AG20443 (cell line): ENCODE results near the gene ERC2.

Source experiments
- DNase-seq: peaks from one replicate; pipeline ENCODE4 v3.0.0; 2012; ENCODE audit warnings: low spot score, mixed read lengths

The ERC2 gene

DNA sequence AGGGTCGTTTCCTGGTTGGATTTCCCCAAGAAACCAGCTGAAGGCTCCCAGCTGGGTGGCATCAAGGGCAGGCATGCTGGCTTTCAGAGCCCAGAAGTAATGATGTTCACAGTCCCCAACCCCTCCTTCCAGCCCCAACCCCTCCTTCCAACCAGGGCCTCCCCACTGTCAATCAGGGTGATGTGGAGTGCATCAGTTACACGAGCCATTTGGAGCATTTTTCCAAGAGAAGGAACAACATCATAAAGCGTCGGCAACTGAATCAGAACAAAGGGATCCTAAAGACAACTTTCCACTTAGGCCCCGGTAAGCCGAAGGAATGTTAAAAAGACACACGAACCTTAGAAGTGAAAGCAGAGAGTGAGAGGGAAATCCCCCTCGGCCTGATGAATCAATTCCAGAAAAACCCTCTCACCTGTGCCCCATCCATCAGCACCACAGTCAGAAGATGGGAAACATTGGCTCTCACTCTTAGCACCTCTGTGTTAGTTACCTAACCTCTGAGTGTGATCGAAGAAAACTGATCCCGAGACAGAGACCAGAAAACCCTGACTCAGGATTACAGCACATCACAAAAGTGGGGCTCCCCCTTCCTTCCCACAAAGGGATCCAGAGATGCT, 880.0 kb downstream of the ERC2 start:
- DNase-seq = no peak

- no peak for DNase-seq
Measured at GRCh38 chr3:55585856-55586255, 882.4 kb downstream of the ERC2 start.

GRCh38 chr3:55584716-55585368, 883.4 kb downstream of the ERC2 start:
- DNase-seq = no peak

- DNase-seq = no peak
Measured at GRCh38 chr3:55584030-55584429, 884.2 kb downstream of the ERC2 start.

GRCh38 chr3:55583475-55583874, 884.8 kb downstream of the ERC2 start:
- DNase-seq = no peak

DNA sequence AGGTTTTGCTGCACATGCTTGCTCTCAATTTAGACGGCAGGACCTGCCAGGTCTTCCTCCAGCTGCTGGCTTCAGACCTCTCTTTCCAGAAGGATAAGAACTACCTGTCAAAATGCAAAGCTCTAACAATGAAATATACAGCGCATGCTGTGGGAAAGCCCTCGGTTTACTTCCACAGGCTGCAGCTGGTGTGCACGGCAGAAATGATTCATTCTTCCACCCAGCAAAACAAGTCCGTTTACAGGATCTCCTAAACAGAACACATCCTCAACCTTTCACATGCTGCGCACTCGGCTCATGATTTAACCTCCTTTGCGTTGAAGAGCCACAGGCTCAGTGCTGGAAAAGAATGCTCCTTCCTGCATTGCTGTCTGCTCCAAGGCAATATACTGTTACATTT, 888.8 kb downstream of the ERC2 start:
- peak; percentile 22 for DNase-seq

DNA sequence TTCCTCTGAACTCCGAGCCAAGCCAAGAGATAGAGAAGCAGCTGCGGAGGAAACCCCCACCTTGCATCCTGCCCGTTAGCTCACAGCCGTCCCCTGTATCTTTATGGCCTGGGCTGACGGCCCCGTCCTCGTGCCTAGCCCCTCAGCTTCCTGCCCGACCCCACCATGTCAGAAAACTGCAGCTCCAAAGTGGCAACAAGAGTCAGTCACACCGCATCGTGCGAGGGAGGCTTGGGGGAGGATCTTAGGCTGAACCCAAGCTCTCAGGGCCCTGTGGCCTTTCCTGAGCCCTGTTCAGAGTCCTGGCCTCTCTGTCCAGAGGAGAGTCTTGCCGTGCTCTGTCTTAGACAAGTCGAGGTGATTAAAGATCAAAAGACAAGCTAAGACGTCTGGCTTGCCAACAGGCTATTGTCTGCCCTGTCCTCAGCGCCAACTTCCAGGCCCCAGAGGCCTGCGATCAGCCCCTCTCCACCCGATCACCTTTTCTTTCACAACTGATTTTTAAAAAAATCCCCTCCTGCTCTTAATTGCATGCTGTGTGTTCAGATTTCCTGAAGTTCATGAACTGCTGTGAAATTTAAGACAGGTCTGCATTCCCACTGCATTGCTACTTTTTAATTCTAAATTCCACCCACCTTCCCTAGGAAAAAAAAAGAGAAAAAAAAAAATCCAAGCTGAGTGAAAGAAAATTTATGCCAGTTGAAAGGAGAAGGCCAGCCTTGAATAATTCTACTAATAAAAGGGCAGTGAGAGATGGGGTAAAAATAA, 891.5 kb downstream of the ERC2 start:
- no peak for DNase-seq

DNA sequence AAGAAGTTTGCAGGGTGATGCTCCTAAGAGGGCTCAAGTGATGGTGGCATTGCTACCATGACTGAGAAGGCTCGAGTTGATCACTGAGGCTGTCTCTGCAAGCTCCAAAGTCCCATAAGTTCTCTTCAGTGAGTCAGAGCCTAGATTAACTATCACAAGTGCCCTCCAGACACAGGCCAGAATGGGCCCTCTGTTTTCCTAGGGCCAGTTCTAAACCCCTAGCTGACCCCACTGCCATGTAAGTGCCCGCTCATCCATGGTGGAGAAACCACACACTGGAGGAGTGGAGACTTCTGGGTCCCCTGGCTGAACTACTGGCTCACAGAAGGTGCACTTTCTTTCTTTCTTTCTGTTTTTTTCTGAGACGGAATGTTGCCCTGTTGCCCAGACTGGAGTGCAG, 893.6 kb downstream of the ERC2 start:
- no peak for DNase-seq

DNA sequence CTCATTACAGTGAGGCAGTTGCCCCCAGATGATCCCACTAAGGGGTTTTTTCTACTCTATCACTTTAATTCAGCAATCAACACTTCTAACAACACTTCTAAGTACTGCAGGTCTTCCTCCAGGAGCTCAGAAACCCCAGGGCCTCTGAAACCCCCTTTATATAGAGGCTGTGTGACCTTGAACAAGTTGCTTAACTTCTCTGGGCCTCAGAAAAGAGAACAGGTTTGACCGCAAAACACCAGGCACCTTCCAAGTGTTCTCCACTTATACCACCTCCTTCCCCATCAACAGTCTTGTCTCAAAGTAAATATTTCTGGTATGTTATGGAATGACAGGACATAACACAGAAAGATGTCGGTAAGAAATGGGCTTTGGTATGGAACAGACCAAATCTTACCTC, 895.5 kb downstream of the ERC2 start:
- DNase-seq = no peak

DNA sequence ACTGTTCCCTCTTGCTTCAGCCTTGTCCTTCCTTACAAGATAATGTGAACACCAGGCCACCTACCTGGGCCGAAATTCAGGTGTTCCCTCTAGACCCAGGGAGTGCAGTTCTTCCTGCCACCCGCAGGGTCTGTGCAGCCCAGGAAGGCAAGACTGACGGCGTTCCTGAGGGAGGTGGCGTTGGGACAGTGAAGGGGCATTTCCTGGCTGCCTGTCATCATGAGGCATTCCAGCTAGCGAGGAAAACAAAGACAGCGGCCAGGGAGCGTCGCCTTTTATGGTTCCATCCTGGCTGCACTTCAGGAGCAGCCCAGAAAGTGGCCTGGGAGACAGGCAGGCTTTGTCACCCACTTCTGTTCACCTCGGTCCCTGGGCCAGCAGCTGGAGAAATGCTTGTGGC, 896.4 kb downstream of the ERC2 start:
- DNase-seq = peak; percentile 33

DNA sequence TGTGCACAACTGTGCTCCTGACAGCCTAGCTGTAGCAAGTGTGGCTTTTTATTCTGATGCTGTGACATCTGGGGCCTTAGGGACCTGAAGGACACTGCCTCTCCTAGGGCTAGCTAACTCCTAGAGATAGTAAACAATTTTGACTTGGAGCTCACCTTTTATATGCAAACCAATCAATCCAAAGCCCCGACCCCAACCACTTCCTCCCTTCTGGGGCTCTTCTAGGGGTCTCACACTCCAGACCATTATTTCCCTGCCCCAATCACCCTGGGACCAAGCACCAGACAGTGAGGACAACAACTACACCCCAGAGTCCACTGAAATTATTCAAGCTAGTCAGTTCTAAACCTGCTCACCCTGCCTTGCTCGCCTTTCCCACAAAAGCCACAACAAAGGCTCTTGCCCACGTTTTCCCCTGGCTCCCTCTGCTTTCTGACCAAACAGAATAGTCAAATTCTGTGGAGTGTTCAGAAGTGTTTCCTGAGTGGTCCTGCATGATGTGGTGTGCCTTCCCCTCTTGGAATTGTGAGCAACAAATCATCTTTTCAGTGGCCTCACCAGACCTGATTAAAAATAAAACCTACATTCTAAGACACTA, 897.0 kb downstream of the ERC2 start:
- DNase-seq = no peak

GRCh38 chr3:55570271-55570711, 898.0 kb downstream of the ERC2 start:
- no peak for DNase-seq

DNA sequence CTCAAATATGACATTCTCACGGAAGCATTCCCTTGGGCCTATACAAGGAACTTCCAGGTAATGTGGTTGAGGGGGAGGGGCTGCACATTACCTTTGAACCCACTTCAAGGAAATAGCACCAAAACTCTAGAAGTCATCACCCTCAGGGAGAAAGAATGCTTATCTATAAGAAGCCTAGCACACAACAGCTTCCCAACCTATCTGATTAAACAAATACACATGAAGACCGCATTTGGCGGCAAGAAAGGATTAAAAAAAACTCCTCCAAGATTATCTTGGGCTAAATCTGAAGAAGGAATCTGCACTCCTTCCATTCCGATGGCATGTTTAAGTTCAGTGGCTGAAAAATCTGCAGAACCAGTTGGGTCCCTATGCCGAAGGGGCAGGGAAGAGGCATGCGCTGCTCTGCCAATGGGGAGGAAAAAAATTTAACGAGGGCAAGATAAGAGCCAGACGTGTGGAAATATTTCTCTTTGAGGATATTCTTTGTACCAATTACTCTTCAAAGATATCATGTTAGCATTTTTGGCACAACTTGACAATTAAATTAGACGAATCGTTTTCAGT, 899.2 kb downstream of the ERC2 start:
- DNase-seq = no peak

DNA sequence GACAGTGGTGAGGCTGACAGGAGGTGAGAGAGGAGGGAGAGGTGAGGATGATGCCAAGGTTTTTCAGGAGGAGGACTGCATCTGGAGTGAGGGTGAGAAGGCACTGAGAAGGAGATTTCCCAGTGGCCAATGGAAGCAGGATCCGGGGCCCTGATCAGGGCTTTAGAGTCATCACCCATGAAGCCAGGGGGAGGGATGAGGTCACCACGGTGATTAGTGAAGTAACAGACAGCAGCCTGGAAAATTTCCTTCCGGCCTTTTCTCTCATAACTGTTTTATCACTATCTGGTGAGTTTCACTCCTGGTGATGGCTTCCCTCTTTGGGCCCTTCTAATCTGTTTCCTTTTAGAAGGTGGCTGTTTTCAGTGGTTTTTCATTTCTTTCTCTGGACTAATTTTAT, 900.7 kb downstream of the ERC2 start:
- peak; percentile 28 for DNase-seq

DNA sequence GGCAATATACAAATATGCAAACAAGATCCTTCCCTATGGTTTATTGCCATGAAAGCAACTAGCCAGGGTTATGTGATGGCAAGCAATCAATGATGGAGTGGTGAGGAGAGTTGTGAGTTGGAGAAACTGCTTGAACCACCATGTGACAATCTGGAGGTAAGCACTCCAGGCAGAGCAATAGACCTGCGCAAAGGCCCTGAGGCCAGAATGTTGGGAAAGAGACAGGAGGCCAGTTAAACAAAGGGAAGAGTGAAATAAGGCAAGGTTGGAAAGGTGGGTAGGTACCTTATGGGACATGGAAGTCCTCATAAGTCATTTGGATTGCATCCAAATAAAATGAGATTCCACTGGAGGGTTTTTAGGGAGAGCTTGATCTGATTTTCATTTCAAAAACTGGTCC, 901.1 kb downstream of the ERC2 start:
- DNase-seq = no peak

DNA sequence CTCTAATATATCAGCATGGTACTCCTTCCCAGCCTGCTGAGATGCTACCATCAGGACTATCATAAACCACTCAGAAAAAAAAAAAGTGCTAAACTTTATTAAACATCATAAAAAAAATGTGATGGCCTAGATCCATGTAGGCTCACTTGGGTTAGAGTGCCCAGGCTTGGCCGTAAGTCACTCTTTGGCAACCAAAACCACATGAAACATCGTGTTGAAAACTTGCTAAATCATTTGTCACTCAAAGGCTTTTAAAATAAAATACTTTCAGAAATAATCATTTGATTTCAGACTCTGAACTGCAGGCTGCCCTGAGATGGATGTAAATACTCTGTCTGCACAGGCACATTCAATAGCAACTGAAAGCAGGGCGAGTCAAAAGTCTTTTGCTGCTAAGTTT, 902.7 kb downstream of the ERC2 start:
- DNase-seq = no peak

GRCh38 chr3:55564726-55565125, 903.5 kb downstream of the ERC2 start:
- no peak for DNase-seq

GRCh38 chr3:55562700-55563099, 905.6 kb downstream of the ERC2 start:
- DNase-seq = no peak

DNA sequence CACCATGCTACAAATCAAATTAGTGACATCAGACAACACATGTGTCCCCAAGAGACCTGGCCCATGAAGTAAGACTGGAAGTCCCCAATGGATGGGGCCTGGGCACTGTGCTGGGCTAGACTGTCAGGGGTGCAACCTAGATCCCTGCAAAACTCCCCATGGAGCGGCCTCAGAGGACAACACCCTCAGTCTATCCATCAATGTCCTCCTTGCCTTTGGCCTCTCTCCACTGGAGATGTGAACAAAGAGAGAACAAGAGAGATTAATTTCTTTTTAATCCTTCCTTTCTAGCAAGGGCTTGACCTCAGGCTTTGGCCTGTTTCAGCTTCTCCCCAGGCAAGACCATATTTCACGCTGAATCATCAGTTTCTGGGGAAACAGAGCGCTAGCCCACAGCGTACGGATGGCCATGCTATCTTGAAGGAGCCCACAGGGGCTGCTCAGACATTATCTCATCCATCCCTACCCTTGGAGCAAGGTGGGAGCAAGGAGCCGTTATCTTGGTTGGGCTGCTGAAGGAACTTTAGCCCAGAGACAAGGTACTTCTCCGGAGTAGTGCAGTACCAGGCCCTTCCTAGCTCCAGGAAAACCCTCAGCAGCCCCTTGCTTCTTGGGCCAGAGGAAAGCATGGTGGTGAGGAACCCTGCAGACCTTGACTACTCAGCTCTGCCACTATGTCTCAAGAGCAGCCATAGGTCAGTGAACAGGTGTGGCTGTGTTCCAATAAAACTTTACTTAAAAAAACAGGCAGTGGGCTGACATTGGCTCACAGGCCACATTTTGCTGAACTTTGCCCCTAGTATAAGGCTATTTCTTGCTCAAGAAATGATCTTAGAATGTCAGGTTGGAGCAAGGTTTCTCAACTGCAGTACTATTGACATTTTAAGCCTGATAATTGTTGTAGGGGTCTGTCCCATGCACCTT, 908.5 kb downstream of the ERC2 start:
- no peak for DNase-seq

GRCh38 chr3:55558316-55558715, 910.0 kb downstream of the ERC2 start:
- DNase-seq = peak; percentile 70

- DNase-seq = no peak
Measured at GRCh38 chr3:55557549-55557948, 910.7 kb downstream of the ERC2 start.
